WTC11 (cell line): ENCODE results near the gene LRRC1. TPM values are rescaled to one million over a fixed set of nuclear protein-coding genes. Genes with fewer than 3 reads are reported as not detected.
"Not testable (repeated sequence)": the region's sequence is repeated elsewhere in the genome, so short reads cannot be mapped to it uniquely, and the experiment has no call there.

ENCODE experiments used
- ATAC-seq: fragments of 200-7000 bp; cut with Tn5 transposase; 2 replicates; pipeline ENCODE4 v1.10.0; 2021; ENCODE audit warnings: mild to moderate bottlenecking, moderate library complexity
- CTCF ChIA-PET: fragments of 300-600 bp; sonication (Branson Sonifier 250); formaldehyde crosslinking; loops from one replicate; lab custom pipeline; 2021; ENCODE audit warnings: antibody characterized with exemption; lab: Charles Lee
- POLR2A ChIA-PET: fragments of 350-600 bp; sonication (Branson Sonifier 250); formaldehyde crosslinking; loops from one replicate; lab custom pipeline; 2021; ENCODE audit warnings: antibody characterized with exemption; lab: Charles Lee
- DNase-seq: peaks from one replicate; pipeline ENCODE4 v3.0.0; 2021; ENCODE audit warnings: low spot score
- H3K27ac Mint-ChIP-seq: 2 replicates; pipeline ENCODE4 v1.8.0; 2021; ENCODE audit warnings: mixed read lengths
- H3K27me3 Mint-ChIP-seq: 2 replicates; pipeline ENCODE4 v1.8.0; 2021; ENCODE audit warnings: low read depth, mild to moderate bottlenecking, moderate library complexity, mixed read lengths
- H3K36me3 Mint-ChIP-seq: 2 replicates; pipeline ENCODE4 v1.8.0; 2021; ENCODE audit warnings: mixed read lengths
- H3K4me1 Mint-ChIP-seq: 2 replicates; pipeline ENCODE4 v1.8.0; 2022; ENCODE audit warnings: mixed read lengths
- H3K4me3 Mint-ChIP-seq: 2 replicates; pipeline ENCODE4 v1.8.0; 2021; ENCODE audit warnings: mild to moderate bottlenecking, moderate library complexity, mixed read lengths
- H3K9me3 Mint-ChIP-seq: 2 replicates; pipeline ENCODE4 v1.8.0; 2021; ENCODE audit warnings: mixed read lengths
- CREM ChIP-seq: sonication (generic); formaldehyde crosslinking; IDR thresholded peaks from 2 replicates; pipeline ENCODE4 v1.8.1; 2022; ENCODE audit warnings: mild to moderate bottlenecking, missing genetic modification reagents, moderate library complexity
- FOXK1 ChIP-seq: sonication (generic); formaldehyde crosslinking; IDR thresholded peaks from 2 replicates; pipeline ENCODE4 v1.8.0; 2022; ENCODE audit warnings: mild to moderate bottlenecking, moderate library complexity, missing genetic modification reagents
- MXD4 ChIP-seq: fragments of 250-450 bp; sonication (Bioruptor Pico); IDR thresholded peaks from 2 replicates; pipeline ENCODE4 v1.8.0; 2021; ENCODE audit warnings: mild to moderate bottlenecking, moderate library complexity, borderline replicate concordance
- OVOL2 ChIP-seq: fragments of 250-450 bp; sonication (Bioruptor Pico); IDR thresholded peaks from 2 replicates; pipeline ENCODE4 v1.9.0; 2021; ENCODE audit warnings: mild to moderate bottlenecking, borderline replicate concordance
- SMAD4 ChIP-seq: sonication (generic); formaldehyde crosslinking; IDR thresholded peaks from 2 replicates; pipeline ENCODE4 v1.8.0; 2022; ENCODE audit warnings: mild to moderate bottlenecking, missing genetic modification reagents
- SP1 ChIP-seq: sonication (generic); formaldehyde crosslinking; conservative IDR thresholded peaks from 2 replicates; pipeline ENCODE4 v1.8.1; 2022; ENCODE audit warnings: missing genetic modification reagents
- TEAD1 ChIP-seq: sonication (generic); formaldehyde crosslinking; IDR thresholded peaks from 2 replicates; pipeline ENCODE4 v1.8.0; 2022; ENCODE audit warnings: mild to moderate bottlenecking, missing genetic modification reagents
- ZNF423 ChIP-seq: fragments of 250-450 bp; sonication (Bioruptor Pico); IDR thresholded peaks from 2 replicates; pipeline ENCODE4 v2.1.2; 2022; ENCODE audit warnings: mild to moderate bottlenecking, moderate library complexity
- total RNA-seq: library from RNA; stranded (reverse); gene quantifications from 3 replicates; pipeline ENCODE4 v1.2.3, GENCODE V29; 2021
- TF ChIP-seq, protein P1 (sequence below): sonication (generic); formaldehyde crosslinking; IDR thresholded peaks from 2 replicates; pipeline ENCODE4 v1.8.0; 2023; ENCODE audit warnings: missing genetic modification reagents, mild to moderate bottlenecking, borderline replicate concordance
- TF ChIP-seq, protein P2 (sequence below): sonication (generic); formaldehyde crosslinking; IDR thresholded peaks from 2 replicates; pipeline ENCODE4 v1.8.1; 2022; ENCODE audit warnings: mild to moderate bottlenecking, missing genetic modification reagents, moderate library complexity, borderline replicate concordance

LRRC1 gene
- total RNA-seq, 1 experiment from 2014 or later, result 12.7 TPM

GRCh38 chr6:53803081-53803860, 8.5 kb downstream of the LRRC1 start (continued):
- TF ChIP-seq, protein P1, sequence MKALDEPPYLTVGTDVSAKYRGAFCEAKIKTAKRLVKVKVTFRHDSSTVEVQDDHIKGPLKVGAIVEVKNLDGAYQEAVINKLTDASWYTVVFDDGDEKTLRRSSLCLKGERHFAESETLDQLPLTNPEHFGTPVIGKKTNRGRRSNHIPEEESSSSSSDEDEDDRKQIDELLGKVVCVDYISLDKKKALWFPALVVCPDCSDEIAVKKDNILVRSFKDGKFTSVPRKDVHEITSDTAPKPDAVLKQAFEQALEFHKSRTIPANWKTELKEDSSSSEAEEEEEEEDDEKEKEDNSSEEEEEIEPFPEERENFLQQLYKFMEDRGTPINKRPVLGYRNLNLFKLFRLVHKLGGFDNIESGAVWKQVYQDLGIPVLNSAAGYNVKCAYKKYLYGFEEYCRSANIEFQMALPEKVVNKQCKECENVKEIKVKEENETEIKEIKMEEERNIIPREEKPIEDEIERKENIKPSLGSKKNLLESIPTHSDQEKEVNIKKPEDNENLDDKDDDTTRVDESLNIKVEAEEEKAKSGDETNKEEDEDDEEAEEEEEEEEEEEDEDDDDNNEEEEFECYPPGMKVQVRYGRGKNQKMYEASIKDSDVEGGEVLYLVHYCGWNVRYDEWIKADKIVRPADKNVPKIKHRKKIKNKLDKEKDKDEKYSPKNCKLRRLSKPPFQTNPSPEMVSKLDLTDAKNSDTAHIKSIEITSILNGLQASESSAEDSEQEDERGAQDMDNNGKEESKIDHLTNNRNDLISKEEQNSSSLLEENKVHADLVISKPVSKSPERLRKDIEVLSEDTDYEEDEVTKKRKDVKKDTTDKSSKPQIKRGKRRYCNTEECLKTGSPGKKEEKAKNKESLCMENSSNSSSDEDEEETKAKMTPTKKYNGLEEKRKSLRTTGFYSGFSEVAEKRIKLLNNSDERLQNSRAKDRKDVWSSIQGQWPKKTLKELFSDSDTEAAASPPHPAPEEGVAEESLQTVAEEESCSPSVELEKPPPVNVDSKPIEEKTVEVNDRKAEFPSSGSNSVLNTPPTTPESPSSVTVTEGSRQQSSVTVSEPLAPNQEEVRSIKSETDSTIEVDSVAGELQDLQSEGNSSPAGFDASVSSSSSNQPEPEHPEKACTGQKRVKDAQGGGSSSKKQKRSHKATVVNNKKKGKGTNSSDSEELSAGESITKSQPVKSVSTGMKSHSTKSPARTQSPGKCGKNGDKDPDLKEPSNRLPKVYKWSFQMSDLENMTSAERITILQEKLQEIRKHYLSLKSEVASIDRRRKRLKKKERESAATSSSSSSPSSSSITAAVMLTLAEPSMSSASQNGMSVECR (CRISPR knock-in tag), result no peak
- TF ChIP-seq ZNF423 (CRISPR knock-in tag) (no peak), OVOL2 (CRISPR knock-in tag) (no peak), TEAD1 (CRISPR knock-in tag) (no peak), SP1 (CRISPR knock-in tag) (no peak)
- TF ChIP-seq, all 79 proteins: peak for 0

GRCh38 chr6:53805016-53805415, 10.2 kb downstream of the LRRC1 start:
- Mint-ChIP-seq H3K27ac (no peak overlapping the region), H3K27me3 (no peaks in the 10 kb centered on the region), H3K4me1 (peaks cover 48% of the 10 kb centered on the region), H3K4me3 (no peak overlapping the region), H3K9me3 (no peaks in the 10 kb centered on the region)
- ATAC-seq, result peak; percentile 42
- ChIA-PET POLR2A (no interaction called here), CTCF (interaction anchor here (1.8 kb wide), 1 partner anchor 11 kb away, joined by 10 read pairs; the partner anchor contains the start of gene LRRC1)
- TF ChIP-seq, protein P2, sequence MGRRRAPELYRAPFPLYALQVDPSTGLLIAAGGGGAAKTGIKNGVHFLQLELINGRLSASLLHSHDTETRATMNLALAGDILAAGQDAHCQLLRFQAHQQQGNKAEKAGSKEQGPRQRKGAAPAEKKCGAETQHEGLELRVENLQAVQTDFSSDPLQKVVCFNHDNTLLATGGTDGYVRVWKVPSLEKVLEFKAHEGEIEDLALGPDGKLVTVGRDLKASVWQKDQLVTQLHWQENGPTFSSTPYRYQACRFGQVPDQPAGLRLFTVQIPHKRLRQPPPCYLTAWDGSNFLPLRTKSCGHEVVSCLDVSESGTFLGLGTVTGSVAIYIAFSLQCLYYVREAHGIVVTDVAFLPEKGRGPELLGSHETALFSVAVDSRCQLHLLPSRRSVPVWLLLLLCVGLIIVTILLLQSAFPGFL, result no peak
- no peak for TF ChIP-seq CREM (CRISPR knock-in tag)
- no peak for TF ChIP-seq SMAD4 (CRISPR knock-in tag)
- TF ChIP-seq, all 79 proteins: peak for 0
- H3K36me3 Mint-ChIP-seq, result no peaks in the 10 kb centered on the region
- no peak for DNase-seq

DNA sequence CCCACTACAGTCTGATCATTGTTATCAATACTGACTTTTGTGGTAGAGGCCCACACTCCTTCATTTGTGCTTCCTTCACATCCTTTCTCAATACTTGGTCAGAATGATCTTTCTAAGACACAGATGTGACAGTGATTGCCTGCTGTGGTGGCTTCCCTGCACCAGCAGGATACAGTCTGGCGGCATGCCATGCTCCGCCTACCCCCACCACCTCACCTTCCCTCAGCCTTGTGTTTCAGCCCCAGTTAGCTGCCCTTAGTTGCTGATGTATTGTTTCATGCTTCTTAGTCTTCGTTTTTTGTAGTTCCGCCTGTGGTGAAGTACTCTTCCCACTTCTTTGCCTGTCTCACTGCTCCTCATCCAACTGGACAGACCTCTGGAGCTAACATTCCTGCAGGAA, 10.9 kb downstream of the LRRC1 start:
- POLR2A ChIA-PET, result interaction anchor here (0.9 kb wide), 1 partner anchor 150 kb away, joined by 3 read pairs; no protein-coding TSS in a partner anchor
- no peaks in the 10 kb centered on the region for H3K9me3 Mint-ChIP-seq
- ATAC-seq (peak; percentile 87), DNase-seq (no peak)
- H3K4me3 Mint-ChIP-seq, result no peak overlapping the region
- CTCF ChIA-PET, result interaction anchor here (0.9 to 1.8 kb wide), 3 partner anchors 11 to 80 kb away, joined by 3 to 10 read pairs (median 4); partner anchors contain the start of gene LRRC1
- TF ChIP-seq, protein P1 (CRISPR knock-in tag), result no peak
- TF ChIP-seq MXD4 (no peak), FOXK1 (CRISPR knock-in tag) (no peak)
- no peaks in the 10 kb centered on the region for H3K27me3 Mint-ChIP-seq
- no peak overlapping the region for H3K27ac Mint-ChIP-seq
- H3K36me3 Mint-ChIP-seq, result no peaks in the 10 kb centered on the region
- H3K4me1 Mint-ChIP-seq, result peaks cover 49% of the 10 kb centered on the region

DNA sequence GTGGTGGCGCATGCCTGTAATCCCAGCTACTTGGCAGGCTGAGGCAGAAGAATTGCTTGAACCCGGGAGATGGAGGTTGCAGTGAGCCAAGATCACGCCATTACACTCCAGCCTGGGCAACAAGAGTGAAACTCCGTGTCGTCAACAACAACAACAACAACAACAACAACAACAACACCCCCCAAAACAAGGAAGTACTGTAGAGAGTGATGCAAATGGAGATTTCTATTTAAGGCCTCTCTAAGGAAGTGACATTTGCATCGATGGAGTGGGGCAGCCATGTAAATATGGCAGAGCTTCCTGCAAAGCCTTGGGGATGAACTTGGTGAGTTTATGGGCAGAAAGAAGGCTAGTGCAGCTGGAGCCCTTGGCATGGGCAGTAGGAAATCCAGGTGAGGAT, 12.8 kb downstream of the LRRC1 start:
- H3K36me3 Mint-ChIP-seq, H3K9me3 Mint-ChIP-seq, H3K4me3 Mint-ChIP-seq, H3K27me3 Mint-ChIP-seq, DNase-seq, H3K27ac Mint-ChIP-seq, ATAC-seq, POLR2A ChIA-PET: not testable (repeated sequence)
- peaks cover 61% of the 10 kb centered on the region for H3K4me1 Mint-ChIP-seq
- CTCF ChIA-PET, result interaction anchor here (1.7 kb wide), 1 partner anchor 148 kb away, joined by 7 read pairs; no protein-coding TSS in a partner anchor
